Activated T-cell treated with anti-CD3 and anti-CD28 coated beads for 48 hours (primary cell): ENCODE data around the gene CLK3.

ENCODE experiments used
- DNase-seq: peaks from one replicate; pipeline ENCODE4 v3.0.0-alpha.2; 2020; ENCODE audit warnings: low read depth

Gene CLK3

GRCh38 chr15:74603026-74603788, 12.4 kb upstream of the CLK3 start:
- DNase-seq = no peak

GRCh38 chr15:74603789-74604705, 11.6 kb upstream of the CLK3 start:
- no peak for DNase-seq

GRCh38 chr15:74604983-74605794, 10.4 kb upstream of the CLK3 start:
- no peak for DNase-seq

GRCh38 chr15:74605795-74606150, 9.9 kb upstream of the CLK3 start:
- no peak for DNase-seq

DNA sequence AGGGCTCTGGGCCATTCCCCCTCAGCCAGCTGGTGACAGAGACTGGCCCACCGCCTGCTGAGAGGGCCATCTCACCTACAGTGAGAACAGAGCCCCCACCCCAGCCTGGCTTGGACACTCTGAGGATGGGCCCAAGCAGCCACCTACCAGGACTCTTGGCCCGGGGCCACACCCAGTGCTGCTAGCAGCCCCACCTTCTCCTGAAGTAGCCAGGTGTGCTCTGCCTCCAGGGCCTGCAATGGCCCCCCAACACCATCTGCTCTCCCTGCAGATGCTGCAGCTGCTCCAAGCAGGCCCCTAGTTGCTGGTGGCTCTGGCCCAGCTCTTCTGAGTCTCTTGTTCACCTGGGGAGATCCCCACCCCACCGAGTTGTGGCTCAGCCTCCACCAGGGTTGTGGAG, 6.8 kb upstream of the CLK3 start:
- no peak for DNase-seq

DNA sequence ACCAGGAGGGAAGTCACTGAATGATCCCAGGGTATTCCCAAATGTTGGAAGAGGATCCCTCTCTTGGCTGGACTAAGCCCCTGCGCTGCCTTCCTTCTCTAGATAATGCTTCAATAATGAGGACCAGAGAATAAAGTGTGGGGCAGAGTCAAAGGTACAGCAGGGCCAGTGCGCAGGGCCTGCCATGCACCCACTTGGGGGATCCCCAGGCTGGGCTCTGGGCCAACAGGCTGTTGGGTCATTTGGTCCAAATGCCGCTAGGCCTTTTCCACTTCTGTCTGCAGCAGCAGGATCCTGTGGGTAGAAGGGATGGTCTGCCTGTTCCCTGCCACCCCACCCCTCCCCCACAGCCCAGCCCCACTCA, 5.7 kb upstream of the CLK3 start:
- no peak for DNase-seq

- no peak for DNase-seq
Measured at GRCh38 chr15:74610302-74610951, 5.2 kb upstream of the CLK3 start.

DNA sequence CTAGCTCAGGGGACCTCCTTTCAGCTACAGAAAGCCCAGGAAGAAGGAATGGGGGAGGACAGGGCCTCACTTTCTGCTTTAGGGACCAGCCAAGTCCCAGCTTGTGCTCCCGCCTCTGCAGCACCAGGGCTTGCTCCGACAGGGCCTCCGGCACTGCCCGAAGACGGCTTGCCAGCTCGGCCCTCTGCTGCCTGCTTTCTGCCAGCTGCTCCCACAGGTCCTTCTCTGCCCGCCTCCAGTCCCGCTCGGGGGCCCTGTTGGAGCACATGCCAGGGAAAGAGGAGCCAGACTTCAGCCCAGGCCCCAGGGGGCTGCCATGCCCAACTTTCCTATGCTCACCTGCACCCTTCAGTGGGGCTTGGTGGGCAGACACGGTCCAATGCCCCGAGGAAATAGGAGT, 4.3 kb upstream of the CLK3 start:
- no peak for DNase-seq

GRCh38 chr15:74611834-74612233, 3.8 kb upstream of the CLK3 start:
- DNase-seq = no peak

DNA sequence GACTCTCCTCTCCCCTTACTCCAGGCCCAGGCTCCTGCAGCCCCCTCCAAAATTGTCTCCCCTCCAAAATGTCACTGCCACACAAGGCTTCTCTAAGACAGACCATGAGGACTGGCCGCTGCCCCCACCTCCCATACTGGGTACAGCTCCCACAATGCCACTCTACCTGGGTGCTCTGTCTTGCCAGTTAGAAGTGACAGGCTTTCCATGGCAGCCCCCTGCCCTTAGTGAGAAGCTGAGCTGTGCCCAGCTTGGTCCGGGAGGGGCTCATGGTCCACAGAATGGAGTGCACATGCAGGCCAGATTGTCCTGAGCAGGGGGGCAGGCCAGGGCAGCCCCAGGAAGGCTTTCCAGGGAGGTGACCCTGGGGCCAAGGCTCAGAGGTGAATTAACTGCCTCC, 3.0 kb upstream of the CLK3 start:
- DNase-seq = no peak

DNA sequence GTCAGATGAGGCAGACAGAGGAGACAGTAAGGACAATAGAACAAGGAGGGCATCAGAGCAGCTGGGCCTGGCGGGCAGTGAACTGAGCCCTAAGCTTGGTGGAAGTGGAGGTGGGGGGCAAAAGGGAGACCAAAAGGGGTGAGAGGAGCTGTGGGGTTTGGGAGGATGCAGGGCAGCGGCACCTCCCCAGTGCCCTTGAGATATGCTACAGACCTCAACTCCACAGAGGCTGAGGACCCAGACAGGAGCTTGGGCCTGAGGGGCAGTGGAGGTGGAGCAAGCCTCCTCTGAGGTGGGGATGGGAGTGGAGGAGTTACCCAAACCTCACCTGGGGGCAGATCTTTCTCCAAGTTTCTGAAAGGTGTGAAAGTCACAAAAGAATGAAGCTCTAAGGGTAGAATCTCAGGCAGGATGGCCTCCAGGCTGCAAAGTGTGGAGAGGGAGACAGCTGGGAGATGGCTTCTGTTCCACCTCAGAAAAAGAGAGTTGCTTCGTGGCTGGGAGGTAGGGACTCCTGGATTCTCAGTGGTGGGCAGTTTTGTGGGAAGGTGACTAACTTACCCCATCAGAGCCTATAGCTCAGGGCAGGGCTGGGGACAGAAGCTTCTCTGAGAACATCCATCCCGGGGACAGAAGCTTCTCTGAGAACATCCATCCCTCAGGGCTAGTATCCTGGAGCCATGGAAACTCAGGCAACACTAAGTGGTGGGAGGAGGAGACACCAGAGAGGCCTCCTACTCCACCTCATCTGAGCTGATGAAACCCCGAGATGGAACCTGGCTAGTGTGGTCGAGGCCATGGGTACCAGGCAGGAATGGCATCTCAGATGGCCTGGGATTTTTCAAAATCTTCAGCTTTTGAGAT, 2.3 kb upstream of the CLK3 start:
- no peak for DNase-seq

DNA sequence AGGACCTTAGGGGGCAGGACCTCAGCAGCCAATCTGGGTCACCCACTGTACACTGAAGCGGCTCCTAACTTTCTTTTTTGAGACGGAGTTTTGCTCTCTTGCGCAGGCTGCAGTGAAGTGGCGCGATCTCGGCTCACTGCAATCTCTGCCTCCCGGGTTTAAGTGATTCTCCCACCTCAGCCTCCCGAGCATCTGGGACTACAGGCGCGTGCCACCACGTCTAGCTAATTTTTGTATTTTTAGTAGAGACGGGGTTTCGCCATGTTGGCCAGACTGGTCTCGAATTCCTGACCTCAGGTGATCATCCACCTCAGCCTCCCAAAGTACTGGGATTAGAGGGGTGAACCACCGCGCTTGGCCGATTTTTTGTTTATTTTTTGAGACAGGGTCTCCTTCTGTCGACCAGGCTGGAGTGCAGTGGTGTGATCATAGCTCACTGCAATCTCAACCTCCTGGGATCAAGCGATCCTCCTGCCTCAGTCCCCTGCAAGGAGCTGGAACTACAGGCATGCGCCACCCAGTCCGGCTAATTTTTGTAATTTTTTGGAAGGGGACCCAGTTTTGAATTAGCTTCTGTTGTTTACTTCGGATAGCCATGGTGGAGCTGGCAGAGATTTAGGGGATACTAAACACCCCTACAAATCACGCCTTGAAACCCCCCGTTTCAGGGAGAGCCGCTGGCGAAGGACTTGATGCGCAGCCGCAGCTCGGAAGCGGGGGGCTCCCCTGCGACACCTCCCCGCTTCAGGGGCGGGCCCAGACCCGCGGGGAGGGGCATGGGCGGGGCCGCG, 1.5 kb upstream of the CLK3 start:
- DNase-seq = no peak

DNA sequence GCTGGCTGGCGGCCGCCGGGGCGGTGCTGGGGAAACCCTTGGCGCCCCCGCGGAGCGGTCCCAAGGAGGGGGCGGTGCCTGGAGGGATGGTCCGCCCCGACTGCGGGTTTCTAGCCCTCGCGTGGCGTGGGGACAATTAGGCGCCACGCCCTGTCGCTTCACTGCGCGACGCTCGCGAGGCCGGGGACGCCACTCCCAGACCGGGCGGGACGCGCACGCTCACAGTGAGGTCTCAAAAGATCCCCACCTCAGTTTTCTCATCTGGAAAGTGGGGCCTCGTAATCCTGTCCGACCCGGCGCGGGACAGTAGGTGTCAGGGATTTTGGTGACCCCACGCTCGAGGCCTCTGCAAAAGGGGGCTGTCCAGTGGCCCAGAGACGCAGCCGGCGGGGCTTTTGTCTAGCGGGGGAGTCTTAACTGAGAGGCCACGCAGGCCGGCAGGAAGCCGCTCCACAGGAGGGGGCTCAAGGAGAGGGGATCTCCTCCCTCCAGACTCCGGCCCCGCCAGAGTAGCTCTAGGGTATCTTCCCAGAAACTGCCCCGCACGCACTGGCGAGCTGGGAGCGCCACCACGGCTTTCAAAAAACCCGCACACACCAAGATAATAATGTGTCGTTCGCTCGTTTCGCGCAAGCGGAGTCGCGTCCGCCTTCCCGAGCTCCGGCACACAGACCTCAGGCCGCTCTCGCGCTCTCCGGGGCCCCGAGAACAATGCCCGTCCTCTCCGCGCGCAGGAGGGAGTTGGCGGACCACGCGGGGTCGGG, 710 bp upstream of the CLK3 start:
- peak; percentile 91 for DNase-seq

DNA sequence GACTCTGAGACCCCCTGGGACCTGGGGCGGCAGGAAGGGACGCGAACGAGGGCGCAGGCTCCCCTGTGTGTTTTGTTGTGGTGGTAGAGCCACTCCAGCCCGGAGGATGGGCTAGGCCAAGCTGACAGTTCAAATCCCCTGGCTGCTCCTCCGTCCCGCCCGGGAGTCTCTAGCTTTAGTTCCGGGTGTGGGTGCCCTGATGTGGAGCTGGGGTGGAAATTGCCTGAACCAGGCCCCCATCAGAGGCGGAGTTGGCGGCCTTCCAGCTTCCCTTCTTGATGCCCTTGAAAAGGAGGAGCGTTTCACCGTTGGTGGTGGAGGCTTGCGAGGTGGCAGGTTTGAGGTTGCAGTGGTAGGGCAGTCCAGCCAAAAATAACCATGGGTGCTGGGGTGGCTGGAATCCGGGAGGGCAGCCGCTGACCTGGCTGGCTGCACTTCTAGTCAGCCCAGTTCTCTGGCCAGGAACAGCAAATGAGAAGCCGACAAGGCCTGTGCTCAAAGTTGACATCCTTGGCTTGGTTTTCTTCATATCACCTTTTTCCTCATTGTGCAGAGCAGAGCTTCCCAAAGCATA, 817 bp downstream of the CLK3 start:
- DNase-seq = peak; percentile 42

DNA sequence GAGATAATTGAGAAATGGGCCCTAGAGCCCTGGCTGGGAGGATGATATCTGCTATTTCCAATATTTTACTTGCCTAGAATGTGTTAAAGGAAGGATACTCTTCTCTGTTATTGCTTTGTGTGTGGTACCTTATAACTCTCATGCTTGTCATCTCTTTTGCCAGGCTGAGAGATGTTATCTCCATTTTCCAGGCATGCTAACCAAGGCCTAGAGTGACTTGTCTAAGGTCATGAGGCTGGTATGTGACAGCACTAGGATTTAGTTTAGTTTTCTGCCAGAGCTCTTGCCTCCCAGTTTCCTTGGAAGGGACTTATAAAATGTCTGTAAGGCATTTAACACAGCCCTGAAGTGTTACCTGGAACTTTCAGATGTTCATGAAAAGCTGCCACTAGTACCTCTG, 1.4 kb downstream of the CLK3 start:
- no peak for DNase-seq

- no peak for DNase-seq
Measured at GRCh38 chr15:74618841-74619596, 3.4 kb downstream of the CLK3 start.

GRCh38 chr15:74619916-74620635, 4.4 kb downstream of the CLK3 start:
- no peak for DNase-seq
